Measurements from ENCODE around the gene HPSE2. TPM values are rescaled to one million over a fixed set of nuclear protein-coding genes. Genes with fewer than 3 reads are reported as not detected.

Gene HPSE2
- polyA plus RNA-seq (2013, experiment 1 of 2), result 0.08 TPM
- polyA plus RNA-seq (2013, experiment 2 of 2), result 0.15 TPM

GRCh38 chr10:99235658-99236626 lies at the start of gene HPSE2:
Gene HPSE2, minus strand, starts transcription at chr10:99235852.
- no peak within 1 kb of the TSS for H2BK120ac ChIP-seq (ENCODE audit: low read depth, low read length)

DNA sequence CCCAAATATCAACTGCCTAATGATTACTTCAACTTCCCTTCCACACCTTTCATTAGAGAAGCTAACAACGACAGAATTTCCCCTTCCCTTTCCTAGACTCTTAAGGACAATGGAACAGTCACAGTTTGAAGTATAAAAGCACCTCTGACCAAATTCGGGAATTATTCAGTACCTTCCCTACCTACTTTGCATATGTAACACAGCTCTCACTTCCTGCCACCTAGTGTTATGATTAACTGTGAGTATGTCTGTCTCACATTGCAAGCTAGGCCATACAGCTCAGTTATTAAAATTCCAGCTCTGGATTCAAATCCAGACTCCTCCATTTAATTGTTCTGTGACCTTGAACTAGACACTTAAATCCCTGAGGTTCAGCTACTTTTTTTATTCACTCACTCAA lies 44.8 kb upstream of the HPSE2 start:
- H4K8ac ChIP-seq (ENCODE audit: low read depth, low read length), result no peak overlapping the region
- H2BK5ac ChIP-seq (ENCODE audit: low read length), result no peak overlapping the region
- no peaks in the 10 kb centered on the region for H3K4me1 ChIP-seq (ENCODE audit: control insufficient read depth, low read depth, low read length)
- no peaks in the 10 kb centered on the region for H3K79me2 ChIP-seq (ENCODE audit: control insufficient read depth, insufficient read depth, low read length)
- H3K23ac ChIP-seq (ENCODE audit: low read length), result no peak overlapping the region
- no peak overlapping the region for H3K4me3 ChIP-seq (ENCODE audit: low read length)
- H3K56ac ChIP-seq (ENCODE audit: low read length), result no peak overlapping the region
- H3K36me3 ChIP-seq (ENCODE audit: control insufficient read depth, insufficient read depth, low read length), result no peaks in the 10 kb centered on the region
- H3K79me1 ChIP-seq (ENCODE audit: low read length), result no peaks in the 10 kb centered on the region
- no peak overlapping the region for H3K27ac ChIP-seq (ENCODE audit: low read depth, low read length)
- H2AK5ac ChIP-seq (ENCODE audit: low read length), result no peak overlapping the region
- H3K9ac ChIP-seq (ENCODE audit: low read length), result no peak overlapping the region
- H2BK120ac ChIP-seq (ENCODE audit: low read depth, low read length), result no peak overlapping the region
- no peak overlapping the region for H3K18ac ChIP-seq (ENCODE audit: low read length)
- no peak overlapping the region for H4K5ac ChIP-seq (ENCODE audit: low read length)
- WGBS (ENCODE audit: extremely low coverage, insufficient coverage, low lambda C conversion rate), result no CpG with 5 or more reads among the region's 2 CpGs
- peak; percentile 14 for DNase-seq
- H3K27me3 ChIP-seq (ENCODE audit: insufficient read depth, low read length, poor library complexity), result no peaks in the 10 kb centered on the region
- no peak overlapping the region for H3K4ac ChIP-seq (ENCODE audit: low read depth, low read length)
- no peak overlapping the region for H2BK15ac ChIP-seq (replicated peaks; ENCODE audit: low read depth)
- H3K4me2 ChIP-seq (ENCODE audit: low read length), result no peak overlapping the region

More at GRCh38 chr10:99235658-99236626, at the start of gene HPSE2:
- WGBS (ENCODE audit: extremely low coverage, insufficient coverage, low lambda C conversion rate), result no CpG with 5 or more reads among the region's 43 CpGs
- H2AK5ac ChIP-seq (ENCODE audit: low read length), result no peak within 1 kb of the TSS
- H2BK15ac ChIP-seq (replicated peaks; ENCODE audit: low read depth), result no peak within 1 kb of the TSS
- DNase-seq, result peak; percentile 88
- no peak within 1 kb of the TSS for H2BK5ac ChIP-seq (ENCODE audit: low read length)
- peak within 1 kb of the TSS; percentile 87 for H3K56ac ChIP-seq (ENCODE audit: low read length)
- H3K79me1 ChIP-seq (ENCODE audit: low read length), result no peaks in the 10 kb centered on the region
- H3K9ac ChIP-seq (ENCODE audit: low read length), result peak within 1 kb of the TSS; percentile 64
- no peaks in the 10 kb centered on the region for H3K36me3 ChIP-seq (ENCODE audit: control insufficient read depth, insufficient read depth, low read length)
- H4K8ac ChIP-seq (ENCODE audit: low read depth, low read length), result no peak within 1 kb of the TSS
- peak within 1 kb of the TSS; percentile 90 for H3K4me2 ChIP-seq (ENCODE audit: low read length)
- no peak within 1 kb of the TSS for H3K23ac ChIP-seq (ENCODE audit: low read length)
- peaks cover 3% of the 10 kb centered on the region for H3K4me1 ChIP-seq (ENCODE audit: control insufficient read depth, low read depth, low read length)
- peak within 1 kb of the TSS; percentile 23 for H3K4me3 ChIP-seq (ENCODE audit: low read length)
- no peaks in the 10 kb centered on the region for H3K79me2 ChIP-seq (ENCODE audit: control insufficient read depth, insufficient read depth, low read length)
- no peak within 1 kb of the TSS for H3K4ac ChIP-seq (ENCODE audit: low read depth, low read length)
- peak within 1 kb of the TSS; percentile 24 for H3K18ac ChIP-seq (ENCODE audit: low read length)
- H3K27me3 ChIP-seq (ENCODE audit: insufficient read depth, low read length, poor library complexity), result peaks cover 33% of the 10 kb centered on the region
- H3K27ac ChIP-seq (ENCODE audit: low read depth, low read length), result no peak within 1 kb of the TSS
- H4K5ac ChIP-seq (ENCODE audit: low read length), result no peak within 1 kb of the TSS

GRCh38 chr10:99279626-99280111 lies 44.0 kb upstream of the HPSE2 start:
- no peaks in the 10 kb centered on the region for H3K79me2 ChIP-seq (ENCODE audit: control insufficient read depth, insufficient read depth, low read length)
- no peaks in the 10 kb centered on the region for H3K4me1 ChIP-seq (ENCODE audit: control insufficient read depth, low read depth, low read length)
- H3K36me3 ChIP-seq (ENCODE audit: control insufficient read depth, insufficient read depth, low read length), result no peaks in the 10 kb centered on the region
- WGBS (ENCODE audit: extremely low coverage, insufficient coverage, low lambda C conversion rate), result no CpG with 5 or more reads among the region's 1 CpG
- no peak overlapping the region for H2BK15ac ChIP-seq (replicated peaks; ENCODE audit: low read depth)
- H4K5ac ChIP-seq (ENCODE audit: low read length), result no peak overlapping the region
- no peak overlapping the region for H2BK5ac ChIP-seq (ENCODE audit: low read length)
- no peak overlapping the region for H3K4me3 ChIP-seq (ENCODE audit: low read length)
- no peak overlapping the region for H3K9ac ChIP-seq (ENCODE audit: low read length)
- no peak overlapping the region for H3K4ac ChIP-seq (ENCODE audit: low read depth, low read length)
- no peak overlapping the region for H3K18ac ChIP-seq (ENCODE audit: low read length)
- H3K4me2 ChIP-seq (ENCODE audit: low read length), result no peak overlapping the region
- no peak overlapping the region for H2BK120ac ChIP-seq (ENCODE audit: low read depth, low read length)
- H3K79me1 ChIP-seq (ENCODE audit: low read length), result no peaks in the 10 kb centered on the region
- no peak overlapping the region for H2AK5ac ChIP-seq (ENCODE audit: low read length)
- no peak overlapping the region for H4K8ac ChIP-seq (ENCODE audit: low read depth, low read length)
- no peaks in the 10 kb centered on the region for H3K27me3 ChIP-seq (ENCODE audit: insufficient read depth, low read length, poor library complexity)
- H3K56ac ChIP-seq (ENCODE audit: low read length), result no peak overlapping the region
- H3K23ac ChIP-seq (ENCODE audit: low read length), result no peak overlapping the region
- peak; percentile 27 for DNase-seq
- no peak overlapping the region for H3K27ac ChIP-seq (ENCODE audit: low read depth, low read length)

DNA sequence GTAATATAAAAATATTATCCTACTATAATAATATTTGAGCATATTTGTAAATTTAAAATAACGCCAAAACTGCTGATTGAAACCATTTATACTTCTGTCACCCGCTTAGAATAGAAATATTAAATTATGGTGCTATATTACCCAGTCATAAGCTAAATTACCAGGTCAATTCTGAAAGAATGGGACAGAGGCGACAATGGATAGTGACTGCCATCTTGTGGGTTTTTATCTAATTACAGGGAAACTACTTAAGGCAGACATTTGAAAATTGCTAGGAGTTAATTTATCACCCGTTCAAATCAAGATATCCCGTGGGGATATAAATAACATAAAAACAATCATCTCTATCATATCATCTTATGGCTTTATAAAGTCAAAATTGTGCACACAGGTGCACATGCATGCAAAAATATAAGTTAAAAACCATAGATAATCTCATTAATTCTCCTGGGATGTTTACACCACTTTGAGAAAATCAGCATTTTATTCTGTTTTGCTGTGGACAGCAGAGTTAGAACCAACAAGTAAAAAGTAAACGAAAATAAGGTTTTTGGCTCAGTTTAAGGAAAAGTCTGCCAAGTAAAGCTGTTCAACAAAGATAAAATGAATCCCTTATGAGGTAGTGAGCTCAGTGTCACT lies 41.3 kb upstream of the HPSE2 start:
- no peak overlapping the region for H4K5ac ChIP-seq (ENCODE audit: low read length)

GRCh38 chr10:99266383-99266782 lies 30.7 kb upstream of the HPSE2 start:
- Histone ChIP-seq H3K27ac (ENCODE audit: low read depth, low read length) (no peak overlapping the region), H4K5ac (ENCODE audit: low read length) (no peak overlapping the region), H3K4me1 (ENCODE audit: control insufficient read depth, low read depth, low read length) (no peaks in the 10 kb centered on the region), H3K79me2 (ENCODE audit: control insufficient read depth, insufficient read depth, low read length) (no peaks in the 10 kb centered on the region), H2BK5ac (ENCODE audit: low read length) (no peak overlapping the region), H3K4me3 (ENCODE audit: low read length) (no peak overlapping the region), H3K9ac (ENCODE audit: low read length) (no peak overlapping the region), H3K27me3 (ENCODE audit: insufficient read depth, low read length, poor library complexity) (no peaks in the 10 kb centered on the region), H3K4ac (ENCODE audit: low read depth, low read length) (no peak overlapping the region), H3K4me2 (ENCODE audit: low read length) (no peak overlapping the region), H3K56ac (ENCODE audit: low read length) (peak overlapping the region; percentile 20), H3K18ac (ENCODE audit: low read length) (no peak overlapping the region), H4K8ac (ENCODE audit: low read depth, low read length) (no peak overlapping the region), H3K23ac (ENCODE audit: low read length) (no peak overlapping the region), H3K79me1 (ENCODE audit: low read length) (no peaks in the 10 kb centered on the region), H2AK5ac (ENCODE audit: low read length) (no peak overlapping the region), H3K36me3 (ENCODE audit: control insufficient read depth, insufficient read depth, low read length) (no peaks in the 10 kb centered on the region), H2BK120ac (ENCODE audit: low read depth, low read length) (no peak overlapping the region), H2BK15ac (replicated peaks; ENCODE audit: low read depth) (no peak overlapping the region)
- no CpG with 5 or more reads among the region's 4 CpGs for WGBS (ENCODE audit: extremely low coverage, insufficient coverage, low lambda C conversion rate)
- DNase-seq, result peak; percentile 45

More for the DNA sequence above, 41.3 kb upstream of the HPSE2 start:
- Histone ChIP-seq H3K56ac (ENCODE audit: low read length) (no peak overlapping the region), H3K4ac (ENCODE audit: low read depth, low read length) (no peak overlapping the region), H3K18ac (ENCODE audit: low read length) (no peak overlapping the region), H2BK15ac (replicated peaks; ENCODE audit: low read depth) (no peak overlapping the region), H3K27me3 (ENCODE audit: insufficient read depth, low read length, poor library complexity) (no peaks in the 10 kb centered on the region), H4K8ac (ENCODE audit: low read depth, low read length) (no peak overlapping the region), H2BK120ac (ENCODE audit: low read depth, low read length) (no peak overlapping the region), H3K4me1 (ENCODE audit: control insufficient read depth, low read depth, low read length) (no peaks in the 10 kb centered on the region), H3K4me3 (ENCODE audit: low read length) (no peak overlapping the region), H2AK5ac (ENCODE audit: low read length) (no peak overlapping the region), H3K9ac (ENCODE audit: low read length) (no peak overlapping the region), H3K27ac (ENCODE audit: low read depth, low read length) (no peak overlapping the region), H3K79me1 (ENCODE audit: low read length) (no peaks in the 10 kb centered on the region), H2BK5ac (ENCODE audit: low read length) (no peak overlapping the region), H3K79me2 (ENCODE audit: control insufficient read depth, insufficient read depth, low read length) (no peaks in the 10 kb centered on the region), H3K23ac (ENCODE audit: low read length) (no peak overlapping the region), H3K36me3 (ENCODE audit: control insufficient read depth, insufficient read depth, low read length) (no peaks in the 10 kb centered on the region), H3K4me2 (ENCODE audit: low read length) (no peak overlapping the region)
- no CpG with 5 or more reads among the region's 6 CpGs for WGBS (ENCODE audit: extremely low coverage, insufficient coverage, low lambda C conversion rate)
- DNase-seq, result peak; percentile 25

Data from mesendoderm (in vitro differentiated cells).